Bone marrow (tissue), 2 donors: ENCODE measurements around the gene TRIM7.
"Not testable (repeated sequence)": the region's sequence is repeated elsewhere in the genome, so short reads cannot be mapped to it uniquely, and the experiment has no call there.

ENCODE experiments used
- DNase-seq, 2 donors: peaks; one replicate each; lab custom pipeline; 2025; lab: John Stamatoyannopoulos, UW

Gene TRIM7

GRCh38 chr5:181212934-181213333, 7.9 kb upstream of the TRIM7 start:
- DNase-seq: no peak

GRCh38 chr5:181212080-181212479, 7.1 kb upstream of the TRIM7 start:
- DNase-seq: no peak

GRCh38 chr5:181211208-181211607, 6.2 kb upstream of the TRIM7 start:
- DNase-seq: no peak

- not testable (repeated sequence) for DNase-seq
These were observed 5.7 kb upstream of the TRIM7 start for GRCh38 chr5:181210698-181211097.

- not testable (repeated sequence) for DNase-seq
These were observed 5.2 kb upstream of the TRIM7 start for GRCh38 chr5:181210148-181210547.

- not testable (repeated sequence) for DNase-seq
These were observed 4.0 kb upstream of the TRIM7 start for GRCh38 chr5:181209006-181209405.

- DNase-seq: no peak
These were observed 2.9 kb upstream of the TRIM7 start for GRCh38 chr5:181207960-181208253.

GRCh38 chr5:181207214-181207959, 2.4 kb upstream of the TRIM7 start:
- no peak for DNase-seq

- no peak for DNase-seq
These were observed 1.0 kb upstream of the TRIM7 start for GRCh38 chr5:181205761-181206649.

GRCh38 chr5:181204113-181204825, 727 bp downstream of the TRIM7 start:
- no peak for DNase-seq

GRCh38 chr5:181203777-181204112, 1.3 kb downstream of the TRIM7 start:
- no peak for DNase-seq

GRCh38 chr5:181203093-181203711, 1.8 kb downstream of the TRIM7 start:
- DNase-seq: no peak

GRCh38 chr5:181200816-181201215, 4.2 kb downstream of the TRIM7 start:
- no peak for DNase-seq

GRCh38 chr5:181199881-181200638, 4.9 kb downstream of the TRIM7 start:
- DNase-seq: no peak

- DNase-seq: no peak
These were observed 6.0 kb downstream of the TRIM7 start for GRCh38 chr5:181198905-181199519.

- DNase-seq: no peak
These were observed 6.8 kb downstream of the TRIM7 start for GRCh38 chr5:181198106-181198685.

GRCh38 chr5:181197326-181197951, 7.6 kb downstream of the TRIM7 start:
- no peak for DNase-seq

GRCh38 chr5:181195249-181195761, 9.7 kb downstream of the TRIM7 start:
- no peak for DNase-seq

GRCh38 chr5:181194489-181195248, 10.3 kb downstream of the TRIM7 start:
- DNase-seq: no peak
